Activated T-cell treated with anti-CD3 and anti-CD28 coated beads, Interleukin-2, amount 50 U/mL, for 48 hours (primary cell): ENCODE measurements around the gene YY1.
A peak's percentile ranks its signal among the peaks of the same experiment; 100 is the strongest.

Source experiments
- DNase-seq, 2 experiments: peaks; one replicate each; pipeline ENCODE4 v3.0.0-alpha.2; 2020

Gene YY1

GRCh38 chr14:100317912-100318808 is 79.2 kb downstream of the YY1 start:
- peak; percentile 84 to 86 for DNase-seq

DNA sequence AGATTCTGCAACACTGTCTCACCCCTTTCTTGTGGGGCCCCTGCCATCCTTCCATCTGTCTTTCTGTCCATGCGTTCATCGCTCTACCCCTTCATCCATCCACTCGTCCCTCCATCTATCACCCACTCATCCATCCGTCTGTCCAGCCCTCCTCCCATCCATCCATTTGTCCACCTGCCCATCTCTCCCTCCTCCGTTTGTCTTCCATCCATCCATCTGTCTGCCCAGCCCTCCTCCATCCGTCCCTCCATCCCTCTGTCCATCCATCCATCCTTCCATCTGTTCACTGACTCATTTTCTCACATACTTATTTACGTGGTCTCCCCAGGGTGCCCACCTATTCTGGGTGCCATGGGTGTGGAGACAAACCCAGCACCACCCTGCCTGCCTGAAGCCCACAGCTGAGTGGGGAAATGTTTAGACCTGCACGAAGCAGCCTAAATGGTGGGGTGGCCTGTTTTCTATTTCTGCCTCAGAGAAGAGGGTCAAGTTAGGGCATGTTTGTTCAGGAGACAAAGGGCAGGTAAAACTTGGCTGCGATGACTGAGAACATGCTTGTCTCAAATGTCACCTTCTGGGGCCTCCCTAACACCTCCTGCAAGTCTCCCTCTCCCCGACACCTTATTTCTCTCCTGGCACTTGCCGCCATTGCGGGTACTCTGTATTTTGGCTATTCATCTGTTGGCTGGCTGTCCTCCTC is 81.4 kb downstream of the YY1 start:
- DNase-seq, result no peak

DNA sequence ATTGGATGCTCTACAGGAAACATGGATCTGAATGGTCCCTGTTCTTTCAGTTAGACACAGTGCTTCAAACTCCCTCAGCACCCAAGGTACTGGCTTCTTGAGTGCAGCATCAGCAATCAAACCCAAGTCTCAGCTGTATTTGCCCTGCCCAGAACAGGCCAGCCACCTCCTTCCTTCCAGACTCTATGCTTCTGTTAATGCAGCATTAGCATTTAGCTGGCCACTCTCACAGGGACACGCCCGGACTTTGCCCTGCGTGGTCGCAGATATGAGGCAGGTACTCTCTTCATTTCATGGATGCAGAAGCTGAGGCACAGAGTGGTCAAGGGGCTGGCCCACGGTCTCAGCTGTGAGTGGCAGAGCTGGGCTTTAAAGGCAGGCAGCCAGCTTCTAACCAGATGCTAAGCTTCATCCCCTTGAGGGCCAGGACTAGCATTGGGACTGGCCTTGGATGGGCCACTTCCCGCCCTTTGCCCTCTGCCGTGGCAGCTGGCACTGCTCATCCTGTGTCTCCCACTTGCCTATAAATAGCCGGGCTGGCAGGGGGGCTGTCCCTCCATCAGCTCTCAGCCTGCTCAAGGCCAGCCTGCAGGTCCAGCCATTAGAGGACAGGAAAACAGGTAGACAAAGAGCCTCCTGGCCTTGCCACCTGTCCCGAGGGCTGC is 82.7 kb downstream of the YY1 start:
- no peak for DNase-seq

GRCh38 chr14:100322138-100322957 is 83.4 kb downstream of the YY1 start:
- DNase-seq, result no peak

- DNase-seq, result no peak
Observed at GRCh38 chr14:100323121-100323941, 84.4 kb downstream of the YY1 start, which contains the start of gene SLC25A47. SLC25A47 (plus strand) TSS chr14:100323339; CDS start chr14:100323415, 76 bp downstream.

GRCh38 chr14:100323942-100324307 is 85.0 kb downstream of the YY1 start:
- DNase-seq, result no peak

- DNase-seq, result no peak
Observed at GRCh38 chr14:100325231-100325632, 86.3 kb downstream of the YY1 start.

GRCh38 chr14:100325958-100326357 is 87.0 kb downstream of the YY1 start:
- DNase-seq, result no peak

GRCh38 chr14:100327128-100327527 is 88.2 kb downstream of the YY1 start:
- no peak for DNase-seq

- no peak for DNase-seq
Observed at GRCh38 chr14:100328495-100329163, 89.7 kb downstream of the YY1 start.

GRCh38 chr14:100329233-100330006 is 90.5 kb downstream of the YY1 start:
- DNase-seq, result no peak

DNA sequence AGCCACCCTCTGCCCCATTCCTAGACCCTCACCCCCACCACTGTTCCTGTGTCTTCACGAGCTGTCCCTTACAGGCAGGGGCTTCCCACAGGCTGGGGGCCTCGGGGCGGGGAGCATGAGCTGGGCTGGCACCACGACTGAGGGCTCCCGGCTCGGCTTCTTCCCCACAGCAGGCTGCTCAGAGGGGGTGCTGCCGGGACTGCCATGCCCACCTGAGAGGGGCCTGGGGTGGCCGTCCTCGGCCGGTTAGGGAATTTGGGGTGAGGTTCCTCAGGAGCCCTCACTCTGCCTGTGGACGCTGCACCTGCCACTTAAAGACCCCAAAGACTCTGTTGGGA is 91.0 kb downstream of the YY1 start:
- DNase-seq, result no peak

GRCh38 chr14:100330388-100330931 is 91.5 kb downstream of the YY1 start:
- no peak for DNase-seq

DNA sequence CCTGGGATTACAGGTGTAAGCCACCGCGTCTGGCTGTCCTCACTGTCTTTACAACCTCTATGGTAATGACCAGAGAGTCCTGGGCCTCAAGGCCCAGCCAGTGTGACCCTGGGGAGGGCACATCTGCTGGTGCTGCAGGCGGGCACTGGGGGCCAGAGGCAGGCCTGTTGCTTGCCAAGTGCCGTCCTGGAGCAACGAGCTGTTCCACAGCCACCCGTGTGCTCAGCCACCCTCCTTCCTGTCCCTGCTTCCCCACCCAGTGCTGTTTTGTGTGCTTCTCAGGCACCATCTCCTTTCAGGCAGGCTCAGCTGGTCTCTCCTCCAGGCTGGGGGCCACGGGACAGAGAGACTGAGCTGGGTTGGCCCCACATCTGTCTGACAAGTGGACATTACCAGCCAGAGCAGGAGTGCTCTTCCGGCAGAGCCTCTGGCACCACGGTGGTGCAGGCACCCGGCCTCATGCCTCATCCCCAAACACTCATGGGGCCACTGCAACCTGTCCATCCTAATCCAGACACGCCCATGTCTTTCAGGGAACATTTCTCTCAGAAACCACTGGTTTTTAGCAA is 93.2 kb downstream of the YY1 start:
- DNase-seq, result no peak
